Suprapubic skin (tissue), 4 donors: Measurements from ENCODE around the gene IL6ST. TPM values are rescaled to one million over a fixed set of nuclear protein-coding genes. Genes with fewer than 3 reads are reported as not detected.
"Not testable (repeated sequence)": the region's sequence is repeated elsewhere in the genome, so short reads cannot be mapped to it uniquely, and the experiment has no call there.

ENCODE experiments used
- DNase-seq, 2 donors: peaks; one replicate each; pipeline ENCODE4 v3.0.0-alpha.2; 2019; ENCODE audit warnings: low spot score in 2 of 2
- H3K27ac ChIP-seq: fragments of 200-600 bp; sonication (generic); one replicate; pipeline ENCODE4 v1.5.1; 2019
- H3K27me3 ChIP-seq: fragments of 200-600 bp; sonication (generic); one replicate; pipeline ENCODE4 v1.5.1; 2019
- H3K36me3 ChIP-seq: fragments of 200-600 bp; sonication (generic); one replicate; pipeline ENCODE4 v1.5.1; 2019
- H3K4me1 ChIP-seq: fragments of 200-600 bp; sonication (generic); one replicate; pipeline ENCODE4 v1.5.1; 2019
- H3K4me3 ChIP-seq: fragments of 200-600 bp; sonication (generic); one replicate; pipeline ENCODE4 v1.5.1; 2019; ENCODE audit warnings: mild to moderate bottlenecking
- H3K9me3 ChIP-seq: fragments of 200-600 bp; sonication (generic); one replicate; pipeline ENCODE4 v1.5.1; 2019
- CTCF ChIP-seq, 2 donors: fragments of 200-600 bp in 1 of 2; fragments of 450-650 bp in 1 of 2; sonication (generic) in 1 of 2; IDR thresholded peaks; one replicate each; pipeline ENCODE4 v1.5.1; 2016 to 2019; ENCODE audit warnings: antibody characterized with exemption in 2 of 2, mild to moderate bottlenecking in 1 of 2, moderate library complexity in 1 of 2
- EP300 ChIP-seq: sonication (generic); formaldehyde crosslinking; IDR thresholded peaks from one replicate; pipeline ENCODE4 v1.6.1; 2017; ENCODE audit warnings: antibody characterized with exemption
- POLR2A ChIP-seq, 2 donors: fragments of 450-650 bp; IDR thresholded peaks; one replicate each; pipeline ENCODE4 v1.6.1; 2017; ENCODE audit warnings: antibody characterized with exemption in 2 of 2, mild to moderate bottlenecking in 2 of 2, moderate library complexity in 2 of 2
- POLR2AphosphoS5 ChIP-seq, 3 donors: sonication (generic); formaldehyde crosslinking; IDR thresholded peaks; one replicate each; pipeline ENCODE4 v1.6.1; 2017; ENCODE audit warnings: antibody characterized with exemption in 3 of 3
- WGBS: methylation state at CpG from one replicate; pipeline ENCODE4 v1.1.5; 2018; 5-methylcytosine and 5-hydroxymethylcytosine counted together
- total RNA-seq, 4 donors: library from RNA; depleted of rRNA; stranded (reverse); fragments of >200 nt; gene quantifications; one replicate each; pipeline ENCODE4 v1.1.0, GENCODE V29; 2016

The IL6ST gene
- total RNA-seq, 4 donors from 2014 or later, result 47.0 to 110 (median 87.5) TPM

GRCh38 chr5:55994998-55995914, 493 bp upstream of the IL6ST start:
- peak; percentile 98 for DNase-seq
- peak overlapping the region; percentile 98 for H3K4me3 ChIP-seq
- under 1% methylated on average over 13 of the region's 70 CpGs for WGBS

GRCh38 chr5:55993731-55994494, 850 bp downstream of the IL6ST start:
- H3K4me1 ChIP-seq, result peaks cover 42% of the 10 kb centered on the region

More at GRCh38 chr5:55994998-55995914, 493 bp upstream of the IL6ST start:
- Histone ChIP-seq H3K4me1 (peaks cover 32% of the 10 kb centered on the region), H3K27ac (peak overlapping the region; percentile 100), H3K9me3 (no peaks in the 10 kb centered on the region), H3K36me3 (no peaks in the 10 kb centered on the region), H3K27me3 (no peaks in the 10 kb centered on the region)
- TF ChIP-seq EP300 (peak; percentile 7), POLR2A (IDR thresholded peaks at IDR 0.05) (no peak), POLR2AphosphoS5 (IDR thresholded peaks at IDR 0.05) (peak; percentile 43 to 87 (median 81)), CTCF (IDR thresholded peaks at IDR 0.05) (peak in 1 of 2 donors; percentile 5)

GRCh38 chr5:55993013-55993412, 1.8 kb downstream of the IL6ST start:
- H3K27ac ChIP-seq, result peak overlapping the region; percentile 100
- TF ChIP-seq CTCF (IDR thresholded peaks at IDR 0.05), result no peak
- TF ChIP-seq EP300, result no peak
- no peak for TF ChIP-seq POLR2AphosphoS5 (IDR thresholded peaks at IDR 0.05)
- TF ChIP-seq POLR2A (IDR thresholded peaks at IDR 0.05), result peak in 1 of 2 donors; percentile 27
- H3K4me1 ChIP-seq, result peaks cover 42% of the 10 kb centered on the region
- H3K27me3 ChIP-seq, result no peaks in the 10 kb centered on the region
- no peaks in the 10 kb centered on the region for H3K36me3 ChIP-seq
- 23% methylated on average over 5 of the region's 5 CpGs for WGBS
- no peaks in the 10 kb centered on the region for H3K9me3 ChIP-seq
- DNase-seq, result no peak
- H3K4me3 ChIP-seq, result peak overlapping the region; percentile 98

More at GRCh38 chr5:55993731-55994494, 850 bp downstream of the IL6ST start:
- H3K27ac ChIP-seq, result peak overlapping the region; percentile 100
- H3K4me3 ChIP-seq, result peak overlapping the region; percentile 98
- under 1% methylated on average over 14 of the region's 14 CpGs for WGBS
- H3K27me3 ChIP-seq, result no peaks in the 10 kb centered on the region
- no peaks in the 10 kb centered on the region for H3K9me3 ChIP-seq
- H3K36me3 ChIP-seq, result no peaks in the 10 kb centered on the region
- TF ChIP-seq CTCF (IDR thresholded peaks at IDR 0.05) (no peak), EP300 (no peak), POLR2A (IDR thresholded peaks at IDR 0.05) (no peak), POLR2AphosphoS5 (IDR thresholded peaks at IDR 0.05) (no peak)
- DNase-seq, result no peak

- Histone ChIP-seq H3K4me1 (peaks cover 46% of the 10 kb centered on the region), H3K9me3 (no peaks in the 10 kb centered on the region), H3K27me3 (no peaks in the 10 kb centered on the region), H3K27ac (peak overlapping the region; percentile 100), H3K36me3 (peaks cover 2% of the 10 kb centered on the region), H3K4me3 (peak overlapping the region; percentile 98)
- 57% methylated on average over 5 of the region's 5 CpGs for WGBS
- TF ChIP-seq EP300 (no peak), CTCF (IDR thresholded peaks at IDR 0.05) (no peak), POLR2A (IDR thresholded peaks at IDR 0.05) (no peak), POLR2AphosphoS5 (IDR thresholded peaks at IDR 0.05) (no peak)
- no peak for DNase-seq
These were observed 2.8 kb downstream of the IL6ST start for GRCh38 chr5:55991768-55992486.

- H3K36me3 ChIP-seq, H3K27ac ChIP-seq, H3K9me3 ChIP-seq, H3K27me3 ChIP-seq, DNase-seq, H3K4me3 ChIP-seq: not testable (repeated sequence)
- 82% methylated on average over 4 of the region's 4 CpGs for WGBS
- H3K4me1 ChIP-seq, result peaks cover 39% of the 10 kb centered on the region
These were observed 3.9 kb downstream of the IL6ST start for GRCh38 chr5:55990895-55991294.
